ENCODE results near the gene TAC4.
"Not testable (repeated sequence)": the region's sequence is repeated elsewhere in the genome, so short reads cannot be mapped to it uniquely, and the experiment has no call there.

TAC4 gene

GRCh38 chr17:49830605-49831004, 17.3 kb downstream of the TAC4 start:
- no peak overlapping the region for H4K91ac ChIP-seq (ENCODE audit: low read depth, low read length, poor library complexity)
- H2AFZ ChIP-seq (ENCODE audit: low read length), result no peak overlapping the region
- no peak overlapping the region for H2BK12ac ChIP-seq (ENCODE audit: low read length)
- no peak overlapping the region for H3K4me3 ChIP-seq (ENCODE audit: low read length in 2 of 2)
- H3K14ac ChIP-seq (ENCODE audit: low read length), result no peak overlapping the region
- no peak overlapping the region for H3K9ac ChIP-seq (ENCODE audit: low read depth, low read length, poor library complexity)
- no peak for DNase-seq (ENCODE audit: low spot score)
- peaks cover 3% of the 10 kb centered on the region for H3K79me1 ChIP-seq (ENCODE audit: low read depth, low read length)
- peaks cover 38 to 83% of the 10 kb centered on the region in 2 donors for H3K36me3 ChIP-seq (replicated peaks in 1 of 2; ENCODE audit: control insufficient read depth in 2 of 2, insufficient read depth in 2 of 2, low read length in 2 of 2)
- no peak overlapping the region for H2BK5ac ChIP-seq (ENCODE audit: low read length)
- no peaks in the 10 kb centered on the region for H3K4me1 ChIP-seq (ENCODE audit: control insufficient read depth in 2 of 2, insufficient read depth in 1 of 2, low read depth in 1 of 2, low read length in 2 of 2)
- no peak overlapping the region for H4K8ac ChIP-seq (ENCODE audit: low read depth, low read length)
- H2AK5ac ChIP-seq (ENCODE audit: low read depth, low read length), result no peak overlapping the region
- H3K27ac ChIP-seq (replicated peaks; ENCODE audit: low read length), result no peak overlapping the region
- no peaks in the 10 kb centered on the region for H3K27me3 ChIP-seq (ENCODE audit: control insufficient read depth in 3 of 3, insufficient read depth in 3 of 3, low read depth in 1 of 3, low read length in 3 of 3)
- H3K4ac ChIP-seq (ENCODE audit: low read length), result no peak overlapping the region
- no peak overlapping the region for H2BK120ac ChIP-seq (ENCODE audit: low read depth, low read length)
- no peak overlapping the region for H3K18ac ChIP-seq (ENCODE audit: low read length)
- no peak overlapping the region for H3K23ac ChIP-seq (ENCODE audit: low read depth, low read length, poor library complexity)
- H3K9me3 ChIP-seq (replicated peaks in 1 of 2; ENCODE audit: control insufficient read depth in 2 of 2, insufficient read depth in 1 of 2, low read depth in 1 of 2, low read length in 2 of 2), result no peaks in the 10 kb centered on the region
- no CpG with 5 or more reads among the region's 1 CpG for WGBS, 2 donors (ENCODE audit: extremely low coverage in 2 of 2, insufficient read length in 2 of 2, insufficient replicate concordance in 1 of 2)
- no peak overlapping the region for H2BK15ac ChIP-seq (ENCODE audit: low read length)
- no peak overlapping the region for H3K4me2 ChIP-seq (ENCODE audit: insufficient read depth, low read length, poor library complexity, severe bottlenecking)

GRCh38 chr17:49829026-49829425, 18.8 kb downstream of the TAC4 start:
- Histone ChIP-seq H3K9me3 (replicated peaks in 1 of 2; ENCODE audit: control insufficient read depth in 2 of 2, insufficient read depth in 1 of 2, low read depth in 1 of 2, low read length in 2 of 2) (no peaks in the 10 kb centered on the region), H2BK120ac (ENCODE audit: low read depth, low read length) (no peak overlapping the region), H3K4ac (ENCODE audit: low read length) (no peak overlapping the region), H3K79me1 (ENCODE audit: low read depth, low read length) (peaks cover 3% of the 10 kb centered on the region), H2AFZ (ENCODE audit: low read length) (no peak overlapping the region), H3K4me2 (ENCODE audit: insufficient read depth, low read length, poor library complexity, severe bottlenecking) (no peak overlapping the region), H3K27me3 (ENCODE audit: control insufficient read depth in 3 of 3, insufficient read depth in 3 of 3, low read depth in 1 of 3, low read length in 3 of 3) (no peaks in the 10 kb centered on the region), H2BK15ac (ENCODE audit: low read length) (no peak overlapping the region), H3K18ac (ENCODE audit: low read length) (no peak overlapping the region), H3K9ac (ENCODE audit: low read depth, low read length, poor library complexity) (no peak overlapping the region), H2AK5ac (ENCODE audit: low read depth, low read length) (no peak overlapping the region), H3K4me1 (ENCODE audit: control insufficient read depth in 2 of 2, insufficient read depth in 1 of 2, low read depth in 1 of 2, low read length in 2 of 2) (no peaks in the 10 kb centered on the region), H4K8ac (ENCODE audit: low read depth, low read length) (no peak overlapping the region), H3K23ac (ENCODE audit: low read depth, low read length, poor library complexity) (no peak overlapping the region), H3K36me3 (replicated peaks in 1 of 2; ENCODE audit: control insufficient read depth in 2 of 2, insufficient read depth in 2 of 2, low read length in 2 of 2) (peaks cover 34 to 93% of the 10 kb centered on the region in 2 donors), H3K27ac (replicated peaks; ENCODE audit: low read length) (no peak overlapping the region), H3K4me3 (ENCODE audit: low read length in 2 of 2) (no peak overlapping the region), H2BK12ac (ENCODE audit: low read length) (no peak overlapping the region), H2BK5ac (ENCODE audit: low read length) (no peak overlapping the region), H3K14ac (ENCODE audit: low read length) (no peak overlapping the region), H4K91ac (ENCODE audit: low read depth, low read length, poor library complexity) (no peak overlapping the region)
- DNase-seq (ENCODE audit: low spot score), result no peak
- no CpG with 5 or more reads among the region's 2 CpGs for WGBS, 2 donors (ENCODE audit: extremely low coverage in 2 of 2, insufficient read length in 2 of 2, insufficient replicate concordance in 1 of 2)

GRCh38 chr17:49828325-49828724, 19.5 kb downstream of the TAC4 start:
- no CpG with 5 or more reads among the region's 2 CpGs for WGBS, 2 donors (ENCODE audit: extremely low coverage in 2 of 2, insufficient read length in 2 of 2, insufficient replicate concordance in 1 of 2)
- H3K36me3 ChIP-seq (replicated peaks in 1 of 2; ENCODE audit: control insufficient read depth in 2 of 2, insufficient read depth in 2 of 2, low read length in 2 of 2), result peaks cover 33 to 93% of the 10 kb centered on the region in 2 donors
- not testable (repeated sequence) for H3K23ac ChIP-seq (ENCODE audit: low read depth, low read length, poor library complexity); H3K4me3 ChIP-seq (ENCODE audit: low read length in 2 of 2); H2AFZ ChIP-seq (ENCODE audit: low read length); H3K79me1 ChIP-seq (ENCODE audit: low read depth, low read length); H3K4ac ChIP-seq (ENCODE audit: low read length); H2BK120ac ChIP-seq (ENCODE audit: low read depth, low read length); H3K27ac ChIP-seq (replicated peaks; ENCODE audit: low read length); H2BK12ac ChIP-seq (ENCODE audit: low read length); H3K4me2 ChIP-seq (ENCODE audit: insufficient read depth, low read length, poor library complexity, severe bottlenecking); H3K14ac ChIP-seq (ENCODE audit: low read length); DNase-seq (ENCODE audit: low spot score); H3K18ac ChIP-seq (ENCODE audit: low read length); H3K27me3 ChIP-seq (ENCODE audit: control insufficient read depth in 3 of 3, insufficient read depth in 3 of 3, low read depth in 1 of 3, low read length in 3 of 3); H3K9me3 ChIP-seq (replicated peaks in 1 of 2; ENCODE audit: control insufficient read depth in 2 of 2, insufficient read depth in 1 of 2, low read depth in 1 of 2, low read length in 2 of 2); H4K91ac ChIP-seq (ENCODE audit: low read depth, low read length, poor library complexity); H2BK15ac ChIP-seq (ENCODE audit: low read length); H4K8ac ChIP-seq (ENCODE audit: low read depth, low read length); H2AK5ac ChIP-seq (ENCODE audit: low read depth, low read length); H3K4me1 ChIP-seq (ENCODE audit: control insufficient read depth in 2 of 2, insufficient read depth in 1 of 2, low read depth in 1 of 2, low read length in 2 of 2); H2BK5ac ChIP-seq (ENCODE audit: low read length); H3K9ac ChIP-seq (ENCODE audit: low read depth, low read length, poor library complexity)

GRCh38 chr17:49825645-49826044, 22.2 kb downstream of the TAC4 start:
- Histone ChIP-seq H2BK5ac (ENCODE audit: low read length) (no peak overlapping the region), H2AK5ac (ENCODE audit: low read depth, low read length) (no peak overlapping the region), H3K4me2 (ENCODE audit: insufficient read depth, low read length, poor library complexity, severe bottlenecking) (no peak overlapping the region), H3K9ac (ENCODE audit: low read depth, low read length, poor library complexity) (no peak overlapping the region), H3K36me3 (replicated peaks in 1 of 2; ENCODE audit: control insufficient read depth in 2 of 2, insufficient read depth in 2 of 2, low read length in 2 of 2) (peaks cover 41 to 98% of the 10 kb centered on the region in 2 donors), H3K18ac (ENCODE audit: low read length) (no peak overlapping the region), H2BK12ac (ENCODE audit: low read length) (no peak overlapping the region), H4K91ac (ENCODE audit: low read depth, low read length, poor library complexity) (no peak overlapping the region), H2BK120ac (ENCODE audit: low read depth, low read length) (no peak overlapping the region), H3K4me3 (ENCODE audit: low read length in 2 of 2) (no peak overlapping the region), H4K8ac (ENCODE audit: low read depth, low read length) (no peak overlapping the region), H3K79me1 (ENCODE audit: low read depth, low read length) (peaks cover 3% of the 10 kb centered on the region), H3K27me3 (ENCODE audit: control insufficient read depth in 3 of 3, insufficient read depth in 3 of 3, low read depth in 1 of 3, low read length in 3 of 3) (no peaks in the 10 kb centered on the region), H3K14ac (ENCODE audit: low read length) (no peak overlapping the region), H3K27ac (replicated peaks; ENCODE audit: low read length) (no peak overlapping the region), H2BK15ac (ENCODE audit: low read length) (no peak overlapping the region), H3K4me1 (ENCODE audit: control insufficient read depth in 2 of 2, insufficient read depth in 1 of 2, low read depth in 1 of 2, low read length in 2 of 2) (no peaks in the 10 kb centered on the region), H3K23ac (ENCODE audit: low read depth, low read length, poor library complexity) (no peak overlapping the region), H2AFZ (ENCODE audit: low read length) (no peak overlapping the region), H3K4ac (ENCODE audit: low read length) (no peak overlapping the region), H3K9me3 (replicated peaks in 1 of 2; ENCODE audit: control insufficient read depth in 2 of 2, insufficient read depth in 1 of 2, low read depth in 1 of 2, low read length in 2 of 2) (no peaks in the 10 kb centered on the region)
- no CpG with 5 or more reads among the region's 2 CpGs for WGBS, 2 donors (ENCODE audit: extremely low coverage in 2 of 2, insufficient read length in 2 of 2, insufficient replicate concordance in 1 of 2)
- no peak for DNase-seq (ENCODE audit: low spot score)
